ENCODE measurements around the gene KAT6B.
"Not testable (repeated sequence)": the region's sequence is repeated elsewhere in the genome, so short reads cannot be mapped to it uniquely, and the experiment has no call there.

Gene KAT6B

GRCh38 chr10:74870191-74870590 lies 43.8 kb downstream of the KAT6B start:
- no peak for TF ChIP-seq CTCF (conservative IDR thresholded peaks at IDR 0.05; ENCODE audit: low read length)
- no peak for DNase-seq (ENCODE audit: low read depth)

GRCh38 chr10:74871595-74872382 lies 45.4 kb downstream of the KAT6B start:
- no peak for TF ChIP-seq CTCF (conservative IDR thresholded peaks at IDR 0.05; ENCODE audit: low read length)
- DNase-seq (ENCODE audit: low read depth), result no peak
- H3K4me3 ChIP-seq (ENCODE audit: low read length), result no peak overlapping the region

More at GRCh38 chr10:74870191-74870590, 43.8 kb downstream of the KAT6B start:
- H3K4me3 ChIP-seq (ENCODE audit: low read length), result no peak overlapping the region

GRCh38 chr10:74873803-74874454 lies 47.5 kb downstream of the KAT6B start:
- DNase-seq (ENCODE audit: low read depth), result no peak
- no peak overlapping the region for H3K4me3 ChIP-seq (ENCODE audit: low read length)
- no peak for TF ChIP-seq CTCF (conservative IDR thresholded peaks at IDR 0.05; ENCODE audit: low read length)

- TF ChIP-seq CTCF (conservative IDR thresholded peaks at IDR 0.05; ENCODE audit: low read length), result no peak
- no peak overlapping the region for H3K4me3 ChIP-seq (ENCODE audit: low read length)
- DNase-seq (ENCODE audit: low read depth), result no peak
Measured at GRCh38 chr10:74874649-74875048, 48.2 kb downstream of the KAT6B start.

GRCh38 chr10:74875068-74875467 lies 48.7 kb downstream of the KAT6B start:
- TF ChIP-seq CTCF (conservative IDR thresholded peaks at IDR 0.05; ENCODE audit: low read length), result no peak
- no peak overlapping the region for H3K4me3 ChIP-seq (ENCODE audit: low read length)
- DNase-seq (ENCODE audit: low read depth), result no peak

GRCh38 chr10:74875966-74876365 lies 49.6 kb downstream of the KAT6B start:
- no peak for TF ChIP-seq CTCF (conservative IDR thresholded peaks at IDR 0.05; ENCODE audit: low read length)
- no peak for DNase-seq (ENCODE audit: low read depth)

GRCh38 chr10:74877054-74877453 lies 50.7 kb downstream of the KAT6B start:
- DNase-seq (ENCODE audit: low read depth); H3K4me3 ChIP-seq (ENCODE audit: low read length): not testable (repeated sequence)

More at GRCh38 chr10:74875966-74876365, 49.6 kb downstream of the KAT6B start:
- no peak overlapping the region for H3K4me3 ChIP-seq (ENCODE audit: low read length)

Measured in AG10803 (cell line).